ENCODE data around the gene MAP2.

MAP2 gene

DNA sequence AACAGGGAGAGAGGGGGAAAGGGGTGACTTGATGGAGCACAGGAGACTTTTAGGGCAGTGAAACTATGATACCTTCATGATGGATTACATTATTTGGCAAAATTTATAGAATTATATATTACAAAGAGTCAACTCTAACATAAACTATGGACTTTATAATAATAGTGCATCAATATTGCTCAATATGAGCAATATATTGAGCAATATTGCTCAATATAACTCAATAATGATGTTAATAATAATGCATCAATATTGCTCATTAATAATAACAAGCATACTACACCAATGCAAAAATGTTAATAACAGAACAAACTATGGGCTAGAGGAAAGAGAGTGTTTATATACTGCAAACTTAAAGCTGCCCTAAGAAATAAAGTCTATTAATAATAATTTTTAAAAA, 344.7 kb downstream of the MAP2 start:
- Mint-ChIP-seq H3K36me3 (no peaks in the 10 kb centered on the region), H3K27me3 (peaks cover 18% of the 10 kb centered on the region), H3K4me1 (no peaks in the 10 kb centered on the region)

DNA sequence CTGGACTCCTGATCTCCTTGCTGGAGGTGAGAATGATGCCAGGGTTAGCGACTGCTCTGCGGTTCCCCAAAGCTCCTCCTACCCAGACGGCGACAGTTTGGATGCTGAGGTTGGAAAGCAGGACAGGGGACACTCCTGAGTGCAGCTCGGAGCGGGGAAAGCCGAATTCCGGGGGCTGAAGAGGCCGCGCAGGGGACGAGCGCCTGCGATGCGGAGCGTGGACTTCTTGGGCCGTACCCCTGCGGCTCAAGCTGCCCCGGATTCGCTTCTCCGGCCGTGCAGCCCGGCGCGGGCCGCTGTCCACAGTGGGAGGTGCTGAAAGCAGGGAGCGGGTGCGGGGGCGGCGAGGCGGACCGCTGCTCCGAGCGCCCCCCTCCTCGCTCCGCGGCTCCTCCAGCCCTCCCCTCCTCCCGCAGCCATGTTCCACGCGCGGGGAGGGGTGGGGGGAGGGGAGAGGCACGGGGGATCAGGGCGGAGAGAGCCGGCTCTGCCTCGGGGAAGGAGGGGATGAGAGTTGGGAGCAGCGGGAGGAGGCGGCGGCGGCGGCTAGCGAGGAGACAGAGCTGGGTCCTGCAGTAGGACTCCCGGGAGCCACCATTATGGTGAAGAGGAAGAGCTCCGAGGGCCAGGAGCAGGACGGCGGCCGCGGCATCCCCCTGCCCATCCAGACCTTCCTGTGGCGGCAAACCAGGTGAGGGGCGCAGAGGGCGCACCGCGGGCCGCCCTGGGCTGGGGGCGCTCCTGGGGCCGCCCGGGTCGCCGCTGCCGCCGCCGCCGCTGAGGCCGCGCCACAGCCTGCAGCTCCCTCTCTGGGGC, 347.8 kb downstream of the MAP2 start, which contains the start of gene UNC80:
TSS of gene UNC80 (plus strand) at position 359 of the 816 bp plus-strand sequence. CDS start at position 600, 241 bp downstream.
- Mint-ChIP-seq H3K9me3 (peaks cover 6% of the 10 kb centered on the region), H3K4me3 (no peak within 1 kb of the TSS), H3K4me1 (no peaks in the 10 kb centered on the region), H3K27me3 (peaks cover 18% of the 10 kb centered on the region), H3K36me3 (no peaks in the 10 kb centered on the region), H3K27ac (no peak within 1 kb of the TSS)

More for the DNA sequence above, 344.7 kb downstream of the MAP2 start:
- no peak overlapping the region for H3K4me3 Mint-ChIP-seq
- peaks cover 6% of the 10 kb centered on the region for H3K9me3 Mint-ChIP-seq
- no peak overlapping the region for H3K27ac Mint-ChIP-seq

DNA sequence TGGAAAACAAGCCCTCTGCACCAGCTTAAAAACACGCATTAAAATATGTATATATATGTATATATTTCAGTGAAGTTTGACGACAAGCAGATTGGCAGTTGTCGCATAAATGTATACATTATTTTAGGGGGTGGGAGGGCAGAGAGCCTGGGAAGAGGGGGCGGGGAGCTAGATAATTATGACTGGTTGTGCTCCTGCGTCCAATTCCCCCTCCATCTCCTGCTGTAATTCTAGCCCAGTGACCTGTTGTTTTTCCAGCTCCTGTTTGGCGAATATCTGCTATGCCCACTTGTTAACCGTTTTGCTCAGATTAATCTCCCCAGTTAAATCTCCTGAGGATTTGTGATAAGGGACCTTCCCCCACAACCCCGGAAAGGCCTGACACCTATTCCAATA, 348.4 kb downstream of the MAP2 start:
- peaks cover 18% of the 10 kb centered on the region for H3K27me3 Mint-ChIP-seq
- no peaks in the 10 kb centered on the region for H3K36me3 Mint-ChIP-seq
- peaks cover 6% of the 10 kb centered on the region for H3K9me3 Mint-ChIP-seq
- no peak overlapping the region for H3K27ac Mint-ChIP-seq
- no peaks in the 10 kb centered on the region for H3K4me1 Mint-ChIP-seq
- no peak overlapping the region for H3K4me3 Mint-ChIP-seq

- Mint-ChIP-seq H3K4me1 (no peaks in the 10 kb centered on the region), H3K27ac (no peak overlapping the region), H3K4me3 (no peak overlapping the region), H3K27me3 (peaks cover 19% of the 10 kb centered on the region), H3K9me3 (no peaks in the 10 kb centered on the region), H3K36me3 (no peaks in the 10 kb centered on the region)
These were observed 349.5 kb downstream of the MAP2 start for GRCh38 chr2:209773377-209773776.
